Epithelial cell of esophagus (primary cell): ENCODE data around the gene TCAF1.
A peak's percentile ranks its signal among the peaks of the same experiment; 100 is the strongest.

Experiments used
- DNase-seq: peaks from one replicate; pipeline ENCODE4 v3.0.0; 2010; ENCODE audit warnings: low read depth
- H3K4me3 ChIP-seq: 2 replicates; pipeline ENCODE4 v1.5.1; 2011; ENCODE audit warnings: mild to moderate bottlenecking, low read length, control low read depth
- CTCF ChIP-seq: IDR thresholded peaks from 2 replicates; pipeline ENCODE4 v1.5.1; 2011; ENCODE audit warnings: low read depth, mild to moderate bottlenecking, low read length, control low read depth, inconsistent platforms; ENCODE audit not compliant: insufficient read depth; ENCODE audit errors: missing control alignments

TCAF1 gene

GRCh38 chr7:143889068-143889467 is 12.9 kb downstream of the TCAF1 start:
- DNase-seq, result no peak
- no peak overlapping the region for H3K4me3 ChIP-seq
- TF ChIP-seq CTCF, result no peak

- no peak for DNase-seq
- H3K4me3 ChIP-seq, result no peak overlapping the region
- no peak for TF ChIP-seq CTCF
Measured at GRCh38 chr7:143886826-143887477, 15.0 kb downstream of the TCAF1 start.

- DNase-seq, result no peak
Measured at GRCh38 chr7:143885951-143886350, 16.0 kb downstream of the TCAF1 start.

GRCh38 chr7:143884969-143885559 is 16.9 kb downstream of the TCAF1 start:
- H3K4me3 ChIP-seq, result peak overlapping the region; percentile 62
- DNase-seq, result peak; percentile 62
- no peak for TF ChIP-seq CTCF

More at GRCh38 chr7:143885951-143886350, 16.0 kb downstream of the TCAF1 start:
- H3K4me3 ChIP-seq, result no peak overlapping the region
- no peak for TF ChIP-seq CTCF

- peak overlapping the region; percentile 62 for H3K4me3 ChIP-seq
- no peak for DNase-seq
- no peak for TF ChIP-seq CTCF
Measured at GRCh38 chr7:143884241-143884968, 17.6 kb downstream of the TCAF1 start.

GRCh38 chr7:143882604-143883078 is 19.3 kb downstream of the TCAF1 start:
- DNase-seq, result peak; percentile 40
- peak overlapping the region; percentile 52 for H3K4me3 ChIP-seq
- TF ChIP-seq CTCF, result no peak
